Mucosa of rectum (tissue), 2 donors: ENCODE data around the gene ZNF277.

Experiments used
- H3K27ac ChIP-seq, 2 donors: one replicate each; pipeline ENCODE4 v1.7.0; 2013; ENCODE audit warnings: inconsistent platforms in 2 of 2, low read depth in 2 of 2, low read length in 2 of 2
- H3K27me3 ChIP-seq, 2 donors: one replicate each; pipeline ENCODE4 v1.7.0; 2013; ENCODE audit warnings: low read length in 2 of 2; ENCODE audit not compliant: control insufficient read depth in 2 of 2, insufficient read depth in 2 of 2
- H3K36me3 ChIP-seq, 2 donors: one replicate each; pipeline ENCODE4 v1.7.0; 2013; ENCODE audit warnings: low read length in 2 of 2; ENCODE audit not compliant: control insufficient read depth in 2 of 2, insufficient read depth in 2 of 2
- H3K4me1 ChIP-seq, 2 donors: one replicate each; pipeline ENCODE4 v1.7.0; 2013; ENCODE audit warnings: low read length in 2 of 2, mild to moderate bottlenecking in 1 of 2; ENCODE audit not compliant: control insufficient read depth in 2 of 2, insufficient read depth in 2 of 2
- H3K4me3 ChIP-seq, 2 donors: one replicate each; pipeline ENCODE4 v1.7.0; 2013; ENCODE audit warnings: low read length in 2 of 2
- H3K9ac ChIP-seq, 2 donors: one replicate each; pipeline ENCODE4 v1.7.0; 2013; ENCODE audit warnings: low read length in 2 of 2, low read depth in 1 of 2, mild to moderate bottlenecking in 1 of 2
- H3K9me3 ChIP-seq, 2 donors: one replicate each; pipeline ENCODE4 v1.7.0; 2013; ENCODE audit warnings: low read length in 2 of 2; ENCODE audit not compliant: control insufficient read depth in 2 of 2
- donor health status: healthy.
- donor health status: Normal muscosa, but diverticular disease.

ZNF277 gene

DNA sequence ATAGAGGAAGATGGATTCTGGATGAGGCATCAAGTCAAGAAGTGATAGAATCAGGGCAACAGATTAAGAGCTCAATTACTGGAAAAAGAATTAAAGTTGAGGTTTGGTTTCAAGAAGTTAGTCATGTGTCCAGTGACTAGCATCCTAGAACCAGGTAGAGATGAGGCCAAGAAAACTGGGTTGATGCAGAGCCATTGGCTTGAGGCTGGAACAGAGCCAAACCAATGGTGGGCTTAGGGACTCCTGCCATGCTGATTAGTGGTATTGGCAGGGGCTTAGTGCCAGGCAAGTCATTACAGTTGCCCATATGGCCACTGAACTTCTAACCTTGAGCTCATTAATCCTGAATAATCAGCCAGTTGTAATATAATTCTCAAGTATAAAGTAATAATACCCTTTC is 18.5 kb downstream of the ZNF277 start:
- no peak overlapping the region for H3K4me3 ChIP-seq
- H3K4me1 ChIP-seq: no peaks in the 10 kb centered on the region
- no peaks in the 10 kb centered on the region for H3K27me3 ChIP-seq
- no peak overlapping the region for H3K27ac ChIP-seq
- no peaks in the 10 kb centered on the region for H3K36me3 ChIP-seq
- H3K9me3 ChIP-seq: no peaks in the 10 kb centered on the region
- no peak overlapping the region for H3K9ac ChIP-seq

DNA sequence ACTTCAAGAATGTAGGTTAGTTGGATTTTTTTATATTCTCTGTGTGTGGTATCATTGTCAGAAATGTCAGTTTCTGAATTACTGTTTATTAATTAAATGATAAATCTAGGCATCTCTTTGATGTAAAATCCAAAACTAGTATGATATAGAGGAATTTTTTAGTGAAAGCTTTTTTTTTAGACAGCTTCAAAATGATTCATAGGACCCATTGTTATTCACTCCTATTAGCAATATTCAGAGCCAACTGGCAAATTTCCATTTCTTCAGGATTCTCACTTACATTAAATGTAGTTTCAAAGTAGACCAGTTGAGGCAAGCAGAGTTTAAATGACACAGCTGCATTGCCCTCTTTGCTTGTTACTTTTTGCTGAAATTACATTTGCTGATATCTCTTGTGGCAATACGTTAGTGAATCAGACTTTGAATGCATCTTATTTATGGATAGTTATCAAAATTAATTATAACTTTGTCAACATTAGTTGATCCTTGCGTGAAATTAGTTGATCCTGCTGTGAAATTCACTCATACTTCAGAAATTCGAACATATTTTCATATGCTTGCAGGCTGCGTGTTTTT is 20.3 kb downstream of the ZNF277 start:
- Histone ChIP-seq H3K4me3 (no peak overlapping the region), H3K36me3 (no peaks in the 10 kb centered on the region), H3K9me3 (no peaks in the 10 kb centered on the region), H3K4me1 (no peaks in the 10 kb centered on the region), H3K27me3 (no peaks in the 10 kb centered on the region), H3K27ac (no peak overlapping the region), H3K9ac (no peak overlapping the region)

DNA sequence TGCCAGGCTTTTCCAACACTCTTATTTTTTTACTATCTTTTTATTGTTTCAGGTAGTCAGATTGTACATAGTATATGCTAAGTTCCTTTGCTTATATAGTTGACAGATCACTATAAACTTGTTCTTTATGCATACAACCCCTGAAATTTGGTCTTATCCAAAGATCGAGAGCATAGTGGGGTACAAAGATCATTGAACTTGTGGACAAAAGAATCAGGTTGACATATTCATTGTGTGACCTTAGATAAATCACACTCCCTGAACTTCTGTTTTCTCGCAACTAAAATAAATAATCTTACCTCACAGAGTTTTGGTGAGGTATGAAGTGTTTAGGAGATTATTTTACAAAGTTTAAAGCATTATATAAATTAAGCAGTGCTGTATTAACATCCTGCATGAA is 22.1 kb downstream of the ZNF277 start:
- H3K27me3 ChIP-seq: no peaks in the 10 kb centered on the region
- H3K27ac ChIP-seq: no peak overlapping the region
- no peaks in the 10 kb centered on the region for H3K36me3 ChIP-seq
- no peaks in the 10 kb centered on the region for H3K4me1 ChIP-seq
- no peak overlapping the region for H3K4me3 ChIP-seq
- no peaks in the 10 kb centered on the region for H3K9me3 ChIP-seq
- H3K9ac ChIP-seq: no peak overlapping the region

DNA sequence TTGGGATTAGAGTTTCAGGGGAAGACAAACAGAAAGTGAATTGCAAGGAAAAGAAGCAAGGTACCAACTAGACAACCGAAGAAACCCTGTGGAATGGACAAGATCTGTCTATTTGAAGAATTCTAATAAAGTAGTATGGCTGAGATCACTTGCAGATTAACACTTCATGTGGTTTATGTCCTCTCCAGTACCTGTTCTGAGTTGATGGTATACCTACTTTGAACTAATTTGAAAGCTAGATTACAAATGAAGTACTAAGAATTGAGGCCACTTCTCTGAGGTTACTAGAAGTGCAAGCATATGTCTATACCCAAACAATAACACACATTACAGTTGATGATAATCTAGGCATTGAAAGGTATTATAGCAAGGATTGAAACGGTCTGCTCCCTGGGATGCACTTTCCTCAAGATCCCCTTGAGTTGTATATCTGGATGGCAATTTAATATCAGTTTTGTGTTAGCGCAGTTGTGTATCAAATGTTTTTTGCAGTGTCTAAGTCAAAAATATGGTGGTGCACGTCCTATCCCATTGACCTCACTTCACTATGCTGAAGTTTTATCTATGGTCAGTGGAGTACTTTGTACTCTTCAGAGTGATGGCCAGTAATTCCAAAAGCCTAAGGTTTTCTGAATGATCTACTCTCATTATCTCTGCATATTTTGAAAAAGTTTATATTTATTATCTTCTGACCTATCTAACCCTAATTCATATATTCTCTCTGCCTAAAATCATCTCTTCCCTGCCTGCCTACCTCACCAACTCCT is 25.9 kb downstream of the ZNF277 start:
- Histone ChIP-seq H3K27ac (no peak overlapping the region), H3K27me3 (no peaks in the 10 kb centered on the region), H3K9me3 (no peaks in the 10 kb centered on the region), H3K9ac (no peak overlapping the region), H3K36me3 (no peaks in the 10 kb centered on the region), H3K4me3 (no peak overlapping the region), H3K4me1 (no peaks in the 10 kb centered on the region)

DNA sequence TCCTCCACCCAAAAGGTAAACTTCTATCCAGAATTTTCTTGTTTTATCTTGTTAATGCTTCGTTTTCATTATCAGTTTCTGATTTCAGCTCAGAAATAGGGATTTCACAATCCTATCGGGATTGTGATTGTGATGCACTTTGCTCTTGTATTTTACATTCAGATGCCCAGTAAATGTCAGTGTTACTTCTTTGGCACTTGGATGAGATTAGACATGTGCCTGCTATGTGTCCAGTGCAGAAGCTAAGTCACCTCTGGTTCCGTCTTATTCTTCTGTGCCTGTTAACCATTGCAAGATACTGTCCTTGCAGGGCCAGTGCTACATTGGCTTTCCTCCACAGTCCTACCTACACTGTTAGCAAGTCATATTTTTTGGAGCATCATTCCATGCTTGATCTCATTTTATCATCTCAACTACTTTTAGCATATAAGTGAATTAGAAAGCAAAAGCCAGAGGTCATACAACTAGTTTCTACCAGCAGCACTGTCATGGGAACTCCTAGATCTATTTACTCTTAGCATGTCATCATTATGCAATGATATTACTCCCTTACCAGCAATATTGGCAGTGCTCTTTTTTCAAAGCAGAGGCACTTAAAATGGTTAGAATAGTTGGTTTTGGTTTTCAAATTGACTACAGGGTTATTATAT is 26.7 kb downstream of the ZNF277 start:
- Histone ChIP-seq H3K27ac (no peak overlapping the region), H3K9me3 (no peaks in the 10 kb centered on the region), H3K36me3 (no peaks in the 10 kb centered on the region), H3K9ac (no peak overlapping the region), H3K27me3 (no peaks in the 10 kb centered on the region), H3K4me3 (no peak overlapping the region), H3K4me1 (no peaks in the 10 kb centered on the region)

DNA sequence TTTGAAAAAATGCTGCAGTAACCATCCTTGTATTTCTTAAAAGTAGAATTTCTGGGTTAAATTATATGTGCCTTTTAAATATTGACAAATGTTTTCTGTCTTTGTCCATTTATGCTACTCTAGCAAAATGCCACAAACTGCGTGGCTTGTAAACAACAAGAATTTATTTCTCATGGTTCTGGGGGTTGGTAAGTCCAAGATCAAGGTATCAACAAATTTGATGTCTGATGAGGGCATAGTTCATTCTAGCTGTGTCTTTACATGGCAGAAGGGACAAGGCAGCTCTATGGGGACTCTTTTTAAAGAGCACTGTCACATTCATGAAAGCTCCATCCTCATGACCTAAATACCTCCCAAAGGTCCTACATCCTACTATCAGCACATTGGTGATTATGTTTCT is 27.7 kb downstream of the ZNF277 start:
- Histone ChIP-seq H3K4me3 (no peak overlapping the region), H3K27ac (no peak overlapping the region), H3K4me1 (no peaks in the 10 kb centered on the region), H3K27me3 (no peaks in the 10 kb centered on the region), H3K36me3 (no peaks in the 10 kb centered on the region), H3K9ac (no peak overlapping the region), H3K9me3 (no peaks in the 10 kb centered on the region)

DNA sequence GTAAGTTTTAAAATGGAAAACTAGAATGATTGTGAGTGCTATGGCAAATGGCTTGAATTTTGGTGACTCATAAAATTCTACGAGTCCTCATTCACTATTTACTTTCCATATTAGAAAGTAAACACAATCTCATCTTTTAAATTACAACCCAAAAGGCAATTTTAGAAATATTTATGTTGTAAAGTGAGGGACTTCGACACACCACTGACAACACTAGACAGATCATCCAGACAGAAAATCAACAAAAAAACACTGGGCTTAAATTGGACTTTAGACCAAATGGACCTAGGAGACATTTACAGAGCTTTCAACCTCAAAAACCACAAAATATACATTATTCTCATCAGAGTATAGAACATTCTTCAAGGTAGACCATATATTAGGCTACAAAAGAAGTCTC is 30.1 kb downstream of the ZNF277 start:
- Histone ChIP-seq H3K27ac (no peak overlapping the region), H3K4me3 (no peak overlapping the region), H3K27me3 (no peaks in the 10 kb centered on the region), H3K9ac (no peak overlapping the region), H3K4me1 (no peaks in the 10 kb centered on the region), H3K9me3 (no peaks in the 10 kb centered on the region), H3K36me3 (no peaks in the 10 kb centered on the region)

DNA sequence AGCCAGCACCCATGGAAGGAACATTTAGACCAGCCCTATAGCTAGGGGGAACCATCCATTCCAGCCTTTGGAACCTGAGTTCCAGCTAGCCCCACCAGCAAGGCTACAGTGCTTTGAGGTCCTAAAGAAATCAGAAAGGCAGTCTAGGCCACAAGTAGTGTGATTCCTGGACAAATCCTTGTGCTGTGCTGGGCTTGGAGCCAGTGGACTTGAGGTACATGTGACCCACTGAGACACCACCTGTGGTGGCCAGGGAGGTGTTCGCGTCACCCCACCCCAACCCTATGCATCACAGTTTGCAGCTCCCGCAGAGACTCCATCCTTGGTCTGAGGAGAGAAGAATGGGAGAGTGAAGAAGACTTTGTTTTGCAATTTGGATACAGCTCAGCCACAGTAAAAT is 31.8 kb downstream of the ZNF277 start:
- no peaks in the 10 kb centered on the region for H3K27me3 ChIP-seq

DNA sequence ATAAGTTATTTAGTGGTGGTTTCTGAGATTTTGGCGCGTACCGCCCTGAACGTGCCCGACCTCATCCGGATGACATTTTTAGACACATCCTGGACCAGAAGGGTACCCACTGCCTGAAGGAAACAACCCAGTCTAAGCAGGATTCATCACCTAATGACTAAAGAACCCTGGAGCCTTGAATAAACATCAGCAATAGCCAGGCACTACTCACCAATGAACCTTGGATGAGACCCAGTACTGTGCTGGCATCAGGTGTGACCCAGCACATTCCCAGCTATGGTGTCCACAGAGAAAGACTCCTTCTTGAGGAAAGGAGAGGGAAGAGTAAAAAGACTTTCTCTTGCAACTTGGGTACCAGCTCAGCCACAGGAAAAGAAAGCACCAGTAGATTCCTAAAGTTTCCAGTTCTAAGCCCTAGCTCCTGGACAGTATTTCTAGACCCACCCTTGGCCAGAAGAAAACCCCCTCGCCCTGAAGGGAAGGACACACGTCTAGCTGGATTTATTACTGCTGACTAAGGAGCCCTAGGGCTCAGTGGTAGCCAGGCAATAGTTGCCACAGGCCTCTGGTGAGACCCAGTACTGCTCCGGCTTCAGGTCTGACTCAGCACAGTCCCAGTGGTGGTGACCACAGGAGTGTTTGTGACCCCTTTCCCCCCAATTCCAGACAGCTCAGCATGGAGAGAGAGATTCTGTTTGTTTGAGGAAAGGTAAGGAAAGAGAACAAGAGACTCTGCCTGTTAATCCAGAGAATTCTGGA is 32.5 kb downstream of the ZNF277 start:
- no peak overlapping the region for H3K27ac ChIP-seq
- no peaks in the 10 kb centered on the region for H3K4me1 ChIP-seq
- no peaks in the 10 kb centered on the region for H3K9me3 ChIP-seq
- no peak overlapping the region for H3K4me3 ChIP-seq
- no peaks in the 10 kb centered on the region for H3K27me3 ChIP-seq
- no peak overlapping the region for H3K9ac ChIP-seq
- no peaks in the 10 kb centered on the region for H3K36me3 ChIP-seq

More for the DNA sequence above, 31.8 kb downstream of the ZNF277 start:
- H3K4me3 ChIP-seq: no peak overlapping the region
- no peak overlapping the region for H3K27ac ChIP-seq
- H3K9me3 ChIP-seq: no peaks in the 10 kb centered on the region
- no peak overlapping the region for H3K9ac ChIP-seq
- no peaks in the 10 kb centered on the region for H3K4me1 ChIP-seq
- no peaks in the 10 kb centered on the region for H3K36me3 ChIP-seq

DNA sequence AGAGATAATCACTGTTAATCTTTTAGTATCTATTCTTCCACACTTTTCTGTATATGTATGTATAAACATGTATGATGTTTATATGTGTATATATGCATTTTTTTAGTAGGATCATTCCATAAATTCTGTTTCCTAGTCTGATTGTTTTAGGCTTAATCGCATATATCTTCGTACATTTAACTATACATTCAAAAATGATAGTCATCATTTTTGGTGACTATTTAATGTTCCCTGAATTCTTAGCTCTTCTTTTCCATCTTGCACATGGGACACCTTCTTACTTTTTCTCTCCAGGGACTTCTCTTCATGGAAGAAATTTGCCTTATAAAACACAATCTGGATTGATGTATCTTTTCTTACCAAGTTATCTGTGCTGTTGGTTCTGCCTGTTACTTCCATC is 42.1 kb downstream of the ZNF277 start:
- no peaks in the 10 kb centered on the region for H3K27me3 ChIP-seq
- H3K27ac ChIP-seq: no peak overlapping the region
- H3K4me3 ChIP-seq: no peak overlapping the region
- no peaks in the 10 kb centered on the region for H3K36me3 ChIP-seq
- H3K9me3 ChIP-seq: no peaks in the 10 kb centered on the region
- no peak overlapping the region for H3K9ac ChIP-seq
- H3K4me1 ChIP-seq: no peaks in the 10 kb centered on the region
